ENCODE data around the gene GIGYF2.

- TF ChIP-seq CTCF (IDR thresholded peaks at IDR 0.05) (no peak), POLR2AphosphoS5 (IDR thresholded peaks at IDR 0.05; ENCODE audit: low read depth, low read length) (no peak)
- TF ChIP-seq, protein P1, sequence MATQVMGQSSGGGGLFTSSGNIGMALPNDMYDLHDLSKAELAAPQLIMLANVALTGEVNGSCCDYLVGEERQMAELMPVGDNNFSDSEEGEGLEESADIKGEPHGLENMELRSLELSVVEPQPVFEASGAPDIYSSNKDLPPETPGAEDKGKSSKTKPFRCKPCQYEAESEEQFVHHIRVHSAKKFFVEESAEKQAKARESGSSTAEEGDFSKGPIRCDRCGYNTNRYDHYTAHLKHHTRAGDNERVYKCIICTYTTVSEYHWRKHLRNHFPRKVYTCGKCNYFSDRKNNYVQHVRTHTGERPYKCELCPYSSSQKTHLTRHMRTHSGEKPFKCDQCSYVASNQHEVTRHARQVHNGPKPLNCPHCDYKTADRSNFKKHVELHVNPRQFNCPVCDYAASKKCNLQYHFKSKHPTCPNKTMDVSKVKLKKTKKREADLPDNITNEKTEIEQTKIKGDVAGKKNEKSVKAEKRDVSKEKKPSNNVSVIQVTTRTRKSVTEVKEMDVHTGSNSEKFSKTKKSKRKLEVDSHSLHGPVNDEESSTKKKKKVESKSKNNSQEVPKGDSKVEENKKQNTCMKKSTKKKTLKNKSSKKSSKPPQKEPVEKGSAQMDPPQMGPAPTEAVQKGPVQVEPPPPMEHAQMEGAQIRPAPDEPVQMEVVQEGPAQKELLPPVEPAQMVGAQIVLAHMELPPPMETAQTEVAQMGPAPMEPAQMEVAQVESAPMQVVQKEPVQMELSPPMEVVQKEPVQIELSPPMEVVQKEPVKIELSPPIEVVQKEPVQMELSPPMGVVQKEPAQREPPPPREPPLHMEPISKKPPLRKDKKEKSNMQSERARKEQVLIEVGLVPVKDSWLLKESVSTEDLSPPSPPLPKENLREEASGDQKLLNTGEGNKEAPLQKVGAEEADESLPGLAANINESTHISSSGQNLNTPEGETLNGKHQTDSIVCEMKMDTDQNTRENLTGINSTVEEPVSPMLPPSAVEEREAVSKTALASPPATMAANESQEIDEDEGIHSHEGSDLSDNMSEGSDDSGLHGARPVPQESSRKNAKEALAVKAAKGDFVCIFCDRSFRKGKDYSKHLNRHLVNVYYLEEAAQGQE (IDR thresholded peaks at IDR 0.05; ENCODE audit: insufficient read depth in 1 of 2, low read depth in 2 of 2, low read length in 1 of 2) = no peak
Measured at GRCh38 chr2:232699110-232699509, 2.0 kb downstream of the GIGYF2 start.
